Measurements from ENCODE around the gene FAM135A. TPM values are rescaled to one million over a fixed set of nuclear protein-coding genes. Genes with fewer than 3 reads are reported as not detected.

FAM135A gene
- total and polyA plus RNA-seq, 3 donors from 2014 or later: 21.7 to 68.9 (median 67.0) TPM

DNA sequence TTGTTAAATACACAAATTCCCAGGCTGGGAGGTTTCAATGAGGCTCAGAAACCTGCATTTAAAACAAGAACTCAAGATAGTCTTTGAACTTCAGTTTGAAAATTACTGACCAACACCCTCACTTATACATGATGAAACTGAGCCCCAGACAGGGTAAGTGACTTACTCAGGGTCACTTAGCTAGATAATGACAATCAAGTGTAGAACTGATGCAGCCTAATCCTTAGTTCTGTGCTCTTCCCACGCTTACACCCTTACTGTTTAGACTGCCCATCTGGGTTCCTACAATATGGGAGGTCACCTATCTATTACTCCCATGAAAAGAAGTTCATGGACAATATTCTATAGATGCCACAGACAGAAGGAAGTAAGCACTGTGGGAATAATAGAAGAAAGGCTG is 24.5 kb upstream of the FAM135A start:
- Histone ChIP-seq H3K27me3 (no peaks in the 10 kb centered on the region), H3K36me3 (ENCODE audit: low read depth, missing control alignments) (no peaks in the 10 kb centered on the region), H3K4me3 (no peak overlapping the region), H3K9me3 (no peaks in the 10 kb centered on the region), H3K27ac (no peak overlapping the region), H3K4me1 (no peaks in the 10 kb centered on the region)
- no peak for DNase-seq
- no peak for TF ChIP-seq POLR2A (IDR thresholded peaks at IDR 0.05)
- TF ChIP-seq, protein P1, sequence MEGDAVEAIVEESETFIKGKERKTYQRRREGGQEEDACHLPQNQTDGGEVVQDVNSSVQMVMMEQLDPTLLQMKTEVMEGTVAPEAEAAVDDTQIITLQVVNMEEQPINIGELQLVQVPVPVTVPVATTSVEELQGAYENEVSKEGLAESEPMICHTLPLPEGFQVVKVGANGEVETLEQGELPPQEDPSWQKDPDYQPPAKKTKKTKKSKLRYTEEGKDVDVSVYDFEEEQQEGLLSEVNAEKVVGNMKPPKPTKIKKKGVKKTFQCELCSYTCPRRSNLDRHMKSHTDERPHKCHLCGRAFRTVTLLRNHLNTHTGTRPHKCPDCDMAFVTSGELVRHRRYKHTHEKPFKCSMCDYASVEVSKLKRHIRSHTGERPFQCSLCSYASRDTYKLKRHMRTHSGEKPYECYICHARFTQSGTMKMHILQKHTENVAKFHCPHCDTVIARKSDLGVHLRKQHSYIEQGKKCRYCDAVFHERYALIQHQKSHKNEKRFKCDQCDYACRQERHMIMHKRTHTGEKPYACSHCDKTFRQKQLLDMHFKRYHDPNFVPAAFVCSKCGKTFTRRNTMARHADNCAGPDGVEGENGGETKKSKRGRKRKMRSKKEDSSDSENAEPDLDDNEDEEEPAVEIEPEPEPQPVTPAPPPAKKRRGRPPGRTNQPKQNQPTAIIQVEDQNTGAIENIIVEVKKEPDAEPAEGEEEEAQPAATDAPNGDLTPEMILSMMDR (IDR thresholded peaks at IDR 0.05): no peak
- 80 to 92% methylated on average over 1 of the region's 1 CpG for WGBS, 2 donors
- intact Hi-C loops (cut with DNase I; ENCODE audit: low total_unique reads): no loop called here

- no peaks in the 10 kb centered on the region for H3K36me3 ChIP-seq (ENCODE audit: low read depth, missing control alignments)
- intact Hi-C loops (cut with DNase I; ENCODE audit: low total_unique reads): no loop called here
- TF ChIP-seq, protein P1 (IDR thresholded peaks at IDR 0.05): no peak
- no peak for TF ChIP-seq POLR2A (IDR thresholded peaks at IDR 0.05)
- no peaks in the 10 kb centered on the region for H3K27me3 ChIP-seq
- H3K4me1 ChIP-seq: no peaks in the 10 kb centered on the region
- no peaks in the 10 kb centered on the region for H3K9me3 ChIP-seq
- no peak for DNase-seq
- no peak overlapping the region for H3K27ac ChIP-seq
- H3K4me3 ChIP-seq: no peak overlapping the region
Measured at GRCh38 chr6:70389261-70389660, 24.0 kb upstream of the FAM135A start.

- no peak for DNase-seq
- Histone ChIP-seq H3K9me3 (no peaks in the 10 kb centered on the region), H3K27ac (no peak overlapping the region), H3K4me3 (no peak overlapping the region), H3K4me1 (no peaks in the 10 kb centered on the region), H3K27me3 (no peaks in the 10 kb centered on the region), H3K36me3 (ENCODE audit: low read depth, missing control alignments) (no peaks in the 10 kb centered on the region)
- WGBS, 2 donors: 26 to 28% methylated on average over 1 of the region's 1 CpG
- intact Hi-C loops (cut with DNase I; ENCODE audit: low total_unique reads): no loop called here
- TF ChIP-seq POLR2A (IDR thresholded peaks at IDR 0.05): no peak
- TF ChIP-seq, protein P1 (IDR thresholded peaks at IDR 0.05): no peak
Measured at GRCh38 chr6:70390067-70390466, 23.2 kb upstream of the FAM135A start.

GRCh38 chr6:70391492-70391891 is 21.8 kb upstream of the FAM135A start:
- no peak for DNase-seq
- Histone ChIP-seq H3K9me3 (no peaks in the 10 kb centered on the region), H3K27me3 (no peaks in the 10 kb centered on the region), H3K27ac (no peak overlapping the region), H3K36me3 (ENCODE audit: low read depth, missing control alignments) (no peaks in the 10 kb centered on the region), H3K4me3 (no peak overlapping the region), H3K4me1 (no peaks in the 10 kb centered on the region)
- intact Hi-C loops (cut with DNase I; ENCODE audit: low total_unique reads): no loop called here
- no peak for TF ChIP-seq POLR2A (IDR thresholded peaks at IDR 0.05)
- TF ChIP-seq, protein P1 (IDR thresholded peaks at IDR 0.05): no peak
- WGBS, 2 donors: 88 to 91% methylated on average over 3 of the region's 3 CpGs

DNA sequence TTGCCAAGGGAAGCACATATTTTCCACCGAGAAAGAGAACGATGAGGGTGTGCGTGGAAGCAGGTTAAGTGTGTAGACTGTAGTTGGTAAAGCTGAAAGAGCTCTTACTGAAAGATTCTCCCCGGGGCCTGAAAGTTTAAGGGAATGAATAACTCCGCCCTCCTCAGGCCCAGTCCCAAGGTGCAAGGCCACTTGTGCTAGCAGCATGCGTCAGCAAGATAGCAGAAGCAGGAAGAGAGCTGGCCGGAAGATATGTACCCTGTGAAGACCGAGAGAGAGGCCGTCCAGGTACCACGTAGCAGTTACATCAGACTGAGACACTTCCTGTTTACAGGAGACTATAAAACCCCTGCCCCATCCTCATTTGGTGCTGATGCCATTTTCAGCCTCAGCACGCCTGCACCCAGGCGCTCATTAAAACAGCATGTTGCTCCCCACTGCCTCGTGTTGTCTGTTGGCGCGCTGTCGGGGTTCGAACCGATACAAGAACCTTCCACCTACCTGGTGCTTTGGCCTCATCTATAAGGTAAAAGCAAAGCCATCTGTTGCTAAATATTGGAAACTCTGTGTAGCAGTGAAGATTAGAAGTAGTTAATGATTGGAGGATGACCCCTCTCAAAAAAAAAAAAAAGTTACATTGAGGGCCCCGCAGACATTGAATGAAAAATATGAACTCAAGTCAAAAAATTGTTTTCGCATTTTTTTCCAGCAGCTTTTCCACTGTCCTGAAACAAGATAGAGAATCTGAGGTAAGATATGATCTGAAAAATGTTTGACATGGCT is 18.6 kb upstream of the FAM135A start:
- Histone ChIP-seq H3K4me3 (no peak overlapping the region), H3K4me1 (no peaks in the 10 kb centered on the region), H3K27ac (no peak overlapping the region), H3K36me3 (ENCODE audit: low read depth, missing control alignments) (no peaks in the 10 kb centered on the region), H3K27me3 (no peaks in the 10 kb centered on the region), H3K9me3 (no peaks in the 10 kb centered on the region)
- no peak for TF ChIP-seq POLR2A (IDR thresholded peaks at IDR 0.05)
- TF ChIP-seq, protein P1 (IDR thresholded peaks at IDR 0.05): no peak
- intact Hi-C loops (cut with DNase I; ENCODE audit: low total_unique reads): no loop called here
- WGBS, 2 donors: 87 to 93% methylated on average over 15 to 20 of the region's 20 CpGs
- no peak for DNase-seq

All from testis (tissue), 3 donors.